ENCODE results near the gene ITPR2.

DNA sequence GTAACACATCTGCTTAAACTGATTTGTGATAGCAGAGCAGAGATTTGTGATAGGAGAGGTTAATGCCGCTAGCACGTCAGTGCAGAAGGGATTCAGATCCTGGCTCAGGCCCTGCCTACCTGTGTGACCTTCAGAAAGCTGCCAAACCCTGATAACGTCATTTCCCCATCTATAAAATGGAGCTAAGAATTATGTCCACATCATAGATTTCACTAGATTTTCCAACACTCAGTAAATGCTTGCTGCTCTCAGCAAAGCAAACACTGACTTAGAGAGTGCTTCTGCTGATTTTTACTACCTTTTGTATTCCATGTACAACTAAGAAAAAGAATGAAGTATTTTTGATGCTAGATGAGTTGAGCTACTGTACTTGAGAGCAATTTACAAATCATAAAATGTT, 261.4 kb downstream of the ITPR2 start:
- TF ChIP-seq, protein P1, sequence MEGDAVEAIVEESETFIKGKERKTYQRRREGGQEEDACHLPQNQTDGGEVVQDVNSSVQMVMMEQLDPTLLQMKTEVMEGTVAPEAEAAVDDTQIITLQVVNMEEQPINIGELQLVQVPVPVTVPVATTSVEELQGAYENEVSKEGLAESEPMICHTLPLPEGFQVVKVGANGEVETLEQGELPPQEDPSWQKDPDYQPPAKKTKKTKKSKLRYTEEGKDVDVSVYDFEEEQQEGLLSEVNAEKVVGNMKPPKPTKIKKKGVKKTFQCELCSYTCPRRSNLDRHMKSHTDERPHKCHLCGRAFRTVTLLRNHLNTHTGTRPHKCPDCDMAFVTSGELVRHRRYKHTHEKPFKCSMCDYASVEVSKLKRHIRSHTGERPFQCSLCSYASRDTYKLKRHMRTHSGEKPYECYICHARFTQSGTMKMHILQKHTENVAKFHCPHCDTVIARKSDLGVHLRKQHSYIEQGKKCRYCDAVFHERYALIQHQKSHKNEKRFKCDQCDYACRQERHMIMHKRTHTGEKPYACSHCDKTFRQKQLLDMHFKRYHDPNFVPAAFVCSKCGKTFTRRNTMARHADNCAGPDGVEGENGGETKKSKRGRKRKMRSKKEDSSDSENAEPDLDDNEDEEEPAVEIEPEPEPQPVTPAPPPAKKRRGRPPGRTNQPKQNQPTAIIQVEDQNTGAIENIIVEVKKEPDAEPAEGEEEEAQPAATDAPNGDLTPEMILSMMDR (IDR thresholded peaks at IDR 0.05): no peak
- no peak for TF ChIP-seq POLR2A (IDR thresholded peaks at IDR 0.05)

Data from Peyer's patch (tissue), 4 donors.